ENCODE results near the gene PSMD3. TPM values are rescaled to one million over a fixed set of nuclear protein-coding genes. Genes with fewer than 3 reads are reported as not detected.
A peak's percentile ranks its signal among the peaks of the same experiment; 100 is the strongest.

PSMD3 gene
- total RNA-seq, 1 donor from 2014 or later = 86.9 TPM

DNA sequence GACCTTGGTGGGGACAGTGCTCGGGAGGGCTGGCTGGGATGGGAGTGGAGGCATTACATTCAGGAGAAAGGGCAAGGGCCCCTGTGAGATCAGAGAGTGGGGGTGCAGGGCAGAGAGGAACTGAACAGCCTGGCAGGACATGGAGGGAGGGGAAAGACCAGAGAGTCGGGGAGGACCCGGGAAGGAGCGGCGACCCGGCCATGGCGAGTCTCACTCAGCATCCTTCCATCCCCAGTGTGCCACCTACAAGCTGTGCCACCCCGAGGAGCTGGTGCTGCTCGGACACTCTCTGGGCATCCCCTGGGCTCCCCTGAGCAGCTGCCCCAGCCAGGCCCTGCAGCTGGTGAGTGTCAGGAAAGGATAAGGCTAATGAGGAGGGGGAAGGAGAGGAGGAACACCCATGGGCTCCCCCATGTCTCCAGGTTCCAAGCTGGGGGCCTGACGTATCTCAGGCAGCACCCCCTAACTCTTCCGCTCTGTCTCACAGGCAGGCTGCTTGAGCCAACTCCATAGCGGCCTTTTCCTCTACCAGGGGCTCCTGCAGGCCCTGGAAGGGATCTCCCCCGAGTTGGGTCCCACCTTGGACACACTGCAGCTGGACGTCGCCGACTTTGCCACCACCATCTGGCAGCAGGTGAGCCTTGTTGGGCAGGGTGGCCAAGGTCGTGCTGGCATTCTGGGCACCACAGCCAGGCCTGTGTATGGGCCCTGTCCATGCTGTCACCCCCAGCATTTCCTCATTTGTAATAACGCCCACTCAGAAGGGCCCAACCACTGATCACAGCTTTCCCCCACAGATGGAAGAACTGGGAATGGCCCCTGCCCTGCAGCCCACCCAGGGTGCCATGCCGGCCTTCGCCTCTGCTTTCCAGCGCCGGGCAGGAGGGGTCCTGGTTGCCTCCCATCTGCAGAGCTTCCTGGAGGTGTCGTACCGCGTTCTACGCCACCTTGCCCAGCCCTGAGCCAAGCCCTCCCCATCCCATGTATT lies 35.7 kb downstream of the PSMD3 start:
- intact Hi-C loops (cut with DNase I) = no loop called here
- no peak for DNase-seq (ENCODE audit: missing footprints)
- ATAC-seq = no peak

DNA sequence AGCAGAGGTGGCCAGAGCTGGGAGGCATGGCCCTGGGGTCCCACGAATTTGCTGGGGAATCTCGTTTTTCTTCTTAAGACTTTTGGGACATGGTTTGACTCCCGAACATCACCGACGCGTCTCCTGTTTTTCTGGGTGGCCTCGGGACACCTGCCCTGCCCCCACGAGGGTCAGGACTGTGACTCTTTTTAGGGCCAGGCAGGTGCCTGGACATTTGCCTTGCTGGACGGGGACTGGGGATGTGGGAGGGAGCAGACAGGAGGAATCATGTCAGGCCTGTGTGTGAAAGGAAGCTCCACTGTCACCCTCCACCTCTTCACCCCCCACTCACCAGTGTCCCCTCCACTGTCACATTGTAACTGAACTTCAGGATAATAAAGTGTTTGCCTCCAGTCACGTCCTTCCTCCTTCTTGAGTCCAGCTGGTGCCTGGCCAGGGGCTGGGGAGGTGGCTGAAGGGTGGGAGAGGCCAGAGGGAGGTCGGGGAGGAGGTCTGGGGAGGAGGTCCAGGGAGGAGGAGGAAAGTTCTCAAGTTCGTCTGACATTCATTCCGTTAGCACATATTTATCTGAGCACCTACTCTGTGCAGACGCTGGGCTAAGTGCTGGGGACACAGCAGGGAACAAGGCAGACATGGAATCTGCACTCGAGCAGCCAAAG lies 36.9 kb downstream of the PSMD3 start:
- DNase-seq (ENCODE audit: missing footprints) = peak; percentile 80
- no peak for ATAC-seq
- intact Hi-C loops (cut with DNase I) = no loop called here

DNA sequence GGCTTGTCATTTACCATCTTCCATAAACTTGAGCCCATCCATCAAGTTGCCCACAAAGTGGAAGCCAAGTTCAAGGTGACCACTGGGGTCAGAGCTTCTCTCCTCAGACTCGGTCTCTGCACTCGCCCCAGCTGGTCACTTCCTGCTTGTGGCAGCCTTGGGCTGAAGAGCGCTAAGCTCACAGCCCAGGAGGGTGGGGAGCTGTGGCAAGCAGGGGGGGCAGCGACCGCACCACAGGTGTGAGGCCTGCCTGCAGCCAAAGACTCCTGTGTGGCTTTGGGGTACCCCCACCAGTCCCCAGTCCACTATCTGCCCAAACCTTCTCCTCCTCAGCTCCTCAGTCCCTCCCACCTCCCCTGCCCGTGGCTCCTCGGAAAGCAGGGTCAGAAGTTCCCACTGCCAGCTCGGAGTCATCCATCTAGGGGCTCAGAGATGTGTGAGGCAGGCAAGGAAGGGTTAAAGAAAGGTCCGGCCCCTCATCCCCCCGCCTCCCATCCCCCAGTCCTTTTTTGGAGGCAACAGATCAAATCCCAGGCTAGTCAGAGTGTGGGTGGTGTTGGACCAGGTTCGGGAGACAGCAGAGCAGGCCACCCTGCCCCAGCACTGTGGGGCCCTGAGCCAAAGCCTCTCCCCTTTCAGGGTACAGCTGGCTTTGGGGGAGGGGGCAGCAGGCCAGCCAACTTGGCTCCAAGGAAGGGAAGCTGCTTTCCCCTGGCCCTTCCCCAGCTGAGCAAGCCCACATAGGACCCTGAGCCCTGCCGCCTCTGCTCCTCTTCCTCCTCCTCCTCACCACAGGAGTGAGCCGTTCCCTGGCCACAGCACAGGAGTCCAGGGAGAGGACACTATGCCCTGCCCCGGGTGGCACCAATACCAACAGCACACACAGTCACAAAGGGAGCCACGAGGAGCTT lies 37.9 kb downstream of the PSMD3 start:
- DNase-seq (ENCODE audit: missing footprints) = peak; percentile 43
- ATAC-seq = peak; percentile 37
- intact Hi-C loops (cut with DNase I) = no loop called here

DNA sequence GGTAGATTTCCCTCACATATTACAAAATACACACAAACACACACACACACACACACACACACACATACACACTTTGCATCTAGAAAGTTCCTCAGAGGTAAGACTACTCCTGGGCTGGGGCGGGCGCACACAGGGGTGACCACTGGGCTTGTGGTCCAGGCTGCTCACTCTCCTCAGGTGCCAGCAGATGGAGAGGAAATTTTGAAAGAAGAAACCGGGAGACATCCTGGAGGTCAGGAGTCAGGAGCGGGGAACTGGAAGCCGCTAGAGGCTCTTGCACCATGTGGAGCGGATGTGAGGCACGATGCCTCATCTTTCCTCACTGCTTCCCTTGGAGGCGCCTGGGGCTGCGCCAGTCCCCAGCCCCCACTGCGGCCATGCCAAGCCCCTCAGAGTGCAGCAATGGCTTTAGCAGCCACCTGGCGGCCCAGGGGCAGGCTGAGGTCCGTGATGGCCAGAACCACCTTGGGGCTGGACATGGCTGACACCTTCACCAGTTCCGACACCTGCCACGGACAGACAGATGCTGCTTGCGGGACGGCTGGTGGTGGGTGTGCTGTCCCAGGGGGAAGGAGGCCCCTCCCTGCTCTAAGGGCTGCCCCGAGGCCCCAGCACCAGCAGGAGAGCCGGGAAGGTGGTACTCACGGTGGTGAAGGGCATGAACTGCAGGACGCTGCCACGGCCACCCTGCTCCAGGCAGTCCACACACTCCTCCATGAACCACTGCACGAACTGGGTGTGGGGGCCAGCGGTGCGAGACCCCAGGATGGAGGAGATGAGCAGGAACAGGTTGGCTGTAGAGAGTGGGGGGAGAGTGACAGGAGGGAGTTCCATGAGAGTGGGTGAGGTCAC lies 38.8 kb downstream of the PSMD3 start:
- peak; percentile 24 for ATAC-seq
- DNase-seq (ENCODE audit: missing footprints) = no peak
- intact Hi-C loops (cut with DNase I) = no loop called here

DNA sequence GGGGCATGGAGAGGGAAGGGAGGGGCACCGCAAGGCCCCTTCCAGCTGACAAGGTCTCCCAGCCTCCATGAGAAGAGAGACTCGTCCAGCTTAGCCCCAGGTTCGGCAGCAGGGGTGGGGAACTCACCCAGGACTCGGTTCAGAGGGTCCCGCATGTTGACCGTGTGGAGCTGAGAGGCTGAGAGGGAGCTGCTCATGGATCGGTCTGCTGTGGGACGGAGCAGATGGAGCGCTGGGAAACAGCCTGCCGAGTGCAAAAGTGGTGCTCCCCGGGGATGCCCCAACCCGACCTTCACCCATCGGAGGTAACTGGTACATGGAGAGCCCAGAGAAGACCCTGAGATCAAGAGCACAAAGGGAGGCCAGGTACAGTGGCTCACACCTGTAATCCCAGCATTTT lies 39.5 kb downstream of the PSMD3 start:
- intact Hi-C loops (cut with DNase I) = no loop called here
- DNase-seq (ENCODE audit: missing footprints) (no peak), ATAC-seq (no peak)

DNA sequence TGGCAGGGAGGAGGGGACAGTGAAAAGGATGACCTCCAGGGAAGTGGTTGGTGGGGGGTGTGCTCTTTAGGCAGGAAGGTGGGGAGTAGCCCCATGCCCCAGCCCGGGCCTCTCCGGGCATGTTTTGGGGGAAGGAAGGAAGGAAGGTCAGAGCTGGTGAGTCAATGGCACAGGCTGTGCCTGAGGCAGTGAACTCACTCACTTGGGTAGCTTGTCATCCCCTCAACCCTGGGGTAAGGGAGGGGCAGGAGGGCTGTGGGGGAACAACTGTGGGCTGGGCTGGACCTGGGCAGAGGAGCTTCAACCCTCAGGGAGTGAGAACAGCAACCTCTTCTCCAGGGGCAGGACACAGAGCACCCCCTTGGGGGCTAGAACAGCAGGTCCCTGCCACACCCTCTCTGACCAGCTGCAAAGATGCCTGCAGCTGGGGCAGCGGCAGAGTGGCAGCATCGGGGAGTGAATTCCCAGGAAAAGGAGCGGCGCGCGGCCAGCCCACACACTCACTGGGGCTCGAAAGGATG lies 40.9 kb downstream of the PSMD3 start:
- ATAC-seq (no peak), DNase-seq (ENCODE audit: missing footprints) (no peak)
- intact Hi-C loops (cut with DNase I) = no loop called here

DNA sequence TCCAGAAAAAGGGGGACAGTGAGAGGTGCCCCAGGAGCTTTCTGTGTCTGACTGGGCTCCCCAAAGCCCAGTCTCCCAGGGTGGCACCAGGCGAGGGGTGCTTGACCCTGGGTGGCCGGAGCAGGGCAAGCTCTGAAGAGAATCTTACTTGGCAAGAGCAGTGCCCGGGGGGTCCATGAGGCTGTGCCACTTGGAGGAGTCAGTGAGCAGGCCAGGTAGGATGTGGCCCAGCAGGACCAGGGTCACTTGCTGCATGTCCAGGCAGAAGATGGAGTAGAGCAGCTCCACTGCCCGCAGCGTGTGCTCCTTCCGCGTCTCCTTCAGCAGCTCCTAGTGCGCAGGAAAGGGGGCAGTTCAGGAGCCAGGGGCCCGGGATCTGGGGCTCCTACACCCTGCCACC lies 41.9 kb downstream of the PSMD3 start:
- no peak for DNase-seq (ENCODE audit: missing footprints)
- intact Hi-C loops (cut with DNase I) = no loop called here

DNA sequence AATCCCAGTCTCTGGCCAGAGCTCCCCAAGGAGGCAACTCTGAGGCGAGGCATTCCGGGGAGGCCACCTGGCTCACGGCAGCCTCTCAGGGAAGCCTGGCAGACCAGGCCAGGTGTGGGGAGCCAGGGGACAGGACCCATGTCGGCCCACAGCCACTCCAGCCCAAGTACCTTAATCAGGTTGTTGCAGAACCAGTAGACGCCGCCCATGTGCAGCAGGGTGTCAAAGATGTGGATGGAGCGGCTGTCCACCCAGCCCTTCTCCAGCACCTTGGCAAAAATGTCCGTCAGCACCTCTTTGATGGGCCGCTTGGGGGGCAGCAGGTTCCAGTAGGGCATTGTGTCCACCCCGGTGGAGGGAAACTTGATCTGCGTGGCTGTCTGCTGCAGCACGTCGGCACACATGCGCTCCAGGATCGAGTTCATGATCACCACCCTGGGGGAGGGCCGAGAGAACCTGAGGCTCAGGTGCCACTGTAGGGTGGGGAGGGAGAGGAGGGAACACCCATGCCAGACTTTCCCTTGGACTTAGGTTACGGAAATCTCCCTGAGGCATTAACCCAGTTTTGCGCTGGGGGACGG lies 42.4 kb downstream of the PSMD3 start:
- DNase-seq (ENCODE audit: missing footprints) = no peak
- ATAC-seq = no peak
- intact Hi-C loops (cut with DNase I) = no loop called here

More for the DNA sequence above, 41.9 kb downstream of the PSMD3 start:
- no peak for ATAC-seq

DNA sequence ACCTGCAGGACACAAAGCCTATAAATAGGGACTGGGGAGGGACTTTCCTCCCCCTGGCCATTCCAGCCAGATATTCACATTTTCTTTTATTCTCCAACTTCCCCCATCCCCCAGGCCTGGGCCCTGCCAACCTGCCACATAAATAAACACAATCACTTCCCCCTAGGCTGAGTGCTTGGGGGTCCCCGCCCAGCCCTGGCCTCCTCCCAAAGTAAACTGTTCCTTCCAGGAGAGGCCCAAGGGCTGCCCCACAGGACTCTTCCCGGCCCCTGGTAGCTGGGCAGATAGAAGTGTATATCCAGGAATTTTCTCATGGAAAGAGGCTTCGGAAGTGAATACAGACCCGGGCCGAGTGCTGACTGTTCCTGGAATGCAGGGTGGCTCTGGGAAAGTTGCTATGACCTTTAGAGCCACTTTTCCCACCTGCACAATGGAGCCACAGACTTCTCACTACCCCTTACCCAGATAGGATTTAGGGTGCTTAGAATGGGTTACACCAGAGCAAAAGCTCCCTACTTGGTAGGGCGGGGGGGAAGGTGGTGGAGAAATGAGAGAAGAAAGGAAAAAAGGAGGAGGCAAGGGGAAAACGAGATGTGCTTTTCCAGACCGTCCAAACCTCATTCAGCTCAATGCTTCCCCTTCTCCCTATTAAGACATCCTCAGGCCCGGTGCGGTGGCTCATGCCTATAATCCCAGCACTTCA lies 43.1 kb downstream of the PSMD3 start:
- DNase-seq (ENCODE audit: missing footprints) (no peak), ATAC-seq (no peak)
- intact Hi-C loops (cut with DNase I) = no loop called here

DNA sequence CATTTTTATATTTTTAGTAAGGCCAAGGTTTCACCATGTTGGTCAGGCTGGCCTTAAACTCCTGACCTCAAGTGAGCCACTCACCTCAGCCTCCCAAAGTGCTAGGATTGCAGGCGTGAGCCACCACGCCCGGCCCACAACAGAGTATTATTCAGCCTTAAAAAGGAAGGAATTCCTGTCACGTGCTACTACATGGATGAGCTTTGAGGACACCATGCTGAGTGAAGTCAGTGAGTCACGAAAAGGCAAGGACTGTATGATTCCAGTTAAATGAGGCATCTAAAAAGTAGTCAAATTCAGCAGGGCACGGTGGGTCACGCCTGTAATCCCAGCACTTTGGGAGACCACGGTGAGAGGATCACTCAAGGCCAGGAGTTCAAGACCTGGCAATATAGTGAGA lies 44.3 kb downstream of the PSMD3 start:
- intact Hi-C loops (cut with DNase I) = no loop called here
- DNase-seq (ENCODE audit: missing footprints) (no peak), ATAC-seq (no peak)

DNA sequence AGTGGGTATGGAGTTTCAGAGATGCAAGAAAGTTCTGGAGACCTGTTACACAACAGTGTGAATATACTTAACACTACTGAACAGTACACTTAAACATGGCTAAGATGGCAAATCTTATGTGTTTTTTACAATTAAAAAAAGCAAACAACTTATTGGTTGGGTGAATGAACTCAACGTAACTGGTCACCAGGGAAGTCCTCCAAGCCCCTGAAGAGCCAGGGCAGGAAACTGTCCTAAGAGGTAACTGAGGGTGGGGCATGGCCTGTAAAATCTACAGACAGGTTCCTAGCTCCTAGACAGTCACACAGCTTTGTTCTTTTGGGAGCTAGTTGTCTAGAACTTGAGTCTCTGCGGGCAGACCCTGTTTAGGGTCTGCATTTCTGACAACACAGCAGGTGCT lies 45.0 kb downstream of the PSMD3 start:
- intact Hi-C loops (cut with DNase I) = no loop called here
- no peak for DNase-seq (ENCODE audit: missing footprints)
- no peak for ATAC-seq

DNA sequence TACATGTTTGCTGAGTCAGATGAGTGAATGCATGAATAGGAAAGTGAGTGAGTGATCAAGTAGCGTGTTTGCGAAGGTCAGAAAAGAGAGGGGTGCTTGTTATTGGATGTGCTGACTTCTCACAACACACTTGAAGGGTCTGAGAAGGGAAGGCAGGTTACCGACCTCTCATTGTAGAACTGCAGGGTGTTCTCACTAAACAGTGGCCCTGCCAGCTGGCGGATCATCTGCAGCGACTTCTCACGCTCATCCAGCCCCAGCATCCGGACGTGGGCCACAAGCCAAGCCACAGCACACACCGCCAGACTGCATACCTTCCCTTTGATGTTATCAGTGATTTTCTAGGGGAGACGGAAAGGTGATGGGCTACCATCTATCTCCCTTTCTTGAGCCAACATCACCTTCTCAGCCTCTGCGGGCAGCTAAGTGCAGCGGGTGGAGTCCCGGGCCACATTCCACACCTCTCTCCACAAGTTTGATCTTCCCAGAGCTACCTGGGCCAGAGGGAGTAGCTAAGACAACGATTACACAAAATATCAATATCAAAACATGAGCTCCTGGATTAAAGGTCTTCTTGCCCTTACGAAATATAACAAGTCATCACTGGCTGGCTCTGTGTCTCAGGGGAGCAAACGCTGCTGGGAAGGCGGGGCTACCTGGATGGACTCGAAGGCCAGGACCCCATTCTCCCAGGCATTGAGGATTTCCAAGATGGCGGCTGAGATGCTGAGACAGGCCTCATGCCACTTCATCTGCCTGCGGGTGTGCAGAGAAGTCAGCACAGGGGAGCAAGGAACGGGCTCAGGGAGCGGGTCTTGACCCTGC lies 45.6 kb downstream of the PSMD3 start:
- DNase-seq (ENCODE audit: missing footprints) = no peak
- ATAC-seq = peak; percentile 2
- intact Hi-C loops (cut with DNase I) = no loop called here

DNA sequence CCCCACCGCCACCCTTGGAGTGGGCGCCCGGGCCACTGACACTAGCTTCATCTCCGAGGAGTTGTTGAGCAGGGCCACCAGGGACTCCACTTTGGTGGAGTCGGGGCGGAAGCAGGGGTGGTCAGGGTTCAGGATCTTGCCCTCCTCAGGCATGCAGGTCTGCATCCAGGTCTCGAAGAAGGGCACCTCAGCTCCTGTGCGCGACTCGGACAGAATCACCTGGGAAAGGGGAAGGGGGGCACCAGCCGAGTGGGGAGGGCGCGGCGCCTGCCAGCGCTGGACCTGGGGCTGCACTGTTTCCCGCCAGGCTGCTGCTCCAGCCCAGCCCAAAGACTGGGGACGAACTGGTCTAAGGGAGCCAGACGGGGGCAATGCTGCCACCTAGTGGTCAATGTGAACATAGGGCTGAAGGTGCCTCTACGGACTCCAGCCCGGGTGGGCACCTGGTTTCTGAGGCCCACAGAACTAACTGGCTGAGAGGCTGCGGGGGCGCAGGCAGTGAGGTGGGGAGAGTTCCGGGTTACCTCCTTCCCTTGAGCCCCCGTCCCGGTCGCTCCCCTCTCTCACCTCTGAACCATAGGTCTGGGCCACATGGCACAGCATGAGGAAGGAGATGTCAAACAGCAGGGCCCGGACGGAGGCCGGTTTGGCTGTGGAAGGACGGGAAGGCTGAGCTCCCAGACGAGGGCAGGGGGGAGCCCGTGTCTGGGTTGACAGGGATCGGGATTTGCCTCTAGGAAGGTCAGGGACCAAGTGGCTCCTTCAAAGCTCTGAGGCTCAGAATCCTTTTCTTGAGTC lies 46.4 kb downstream of the PSMD3 start:
- intact Hi-C loops (cut with DNase I) = no loop called here
- ATAC-seq (peak; percentile 91), DNase-seq (ENCODE audit: missing footprints) (peak; percentile 88)

DNA sequence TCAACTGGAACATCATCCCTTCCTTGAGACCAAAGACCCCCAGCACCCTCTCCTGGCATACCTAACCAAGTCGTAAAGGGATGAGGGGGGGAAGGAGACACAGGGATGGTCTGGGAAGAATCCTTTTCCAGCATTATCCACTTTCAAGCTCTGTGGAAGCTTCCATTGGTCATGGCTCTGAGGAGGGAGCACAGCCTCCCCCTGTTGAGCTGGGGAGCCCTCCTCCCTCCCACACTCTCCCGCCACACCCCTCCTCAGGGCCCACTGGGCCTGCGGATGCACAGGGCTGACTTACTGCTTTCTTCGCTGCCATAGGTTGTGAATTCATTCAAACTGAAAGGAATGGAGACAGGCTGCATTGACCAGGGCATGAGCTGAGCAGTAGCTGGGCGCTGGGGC lies 47.0 kb downstream of the PSMD3 start:
- DNase-seq (ENCODE audit: missing footprints) (no peak), ATAC-seq (no peak)
- intact Hi-C loops (cut with DNase I) = no loop called here

DNA sequence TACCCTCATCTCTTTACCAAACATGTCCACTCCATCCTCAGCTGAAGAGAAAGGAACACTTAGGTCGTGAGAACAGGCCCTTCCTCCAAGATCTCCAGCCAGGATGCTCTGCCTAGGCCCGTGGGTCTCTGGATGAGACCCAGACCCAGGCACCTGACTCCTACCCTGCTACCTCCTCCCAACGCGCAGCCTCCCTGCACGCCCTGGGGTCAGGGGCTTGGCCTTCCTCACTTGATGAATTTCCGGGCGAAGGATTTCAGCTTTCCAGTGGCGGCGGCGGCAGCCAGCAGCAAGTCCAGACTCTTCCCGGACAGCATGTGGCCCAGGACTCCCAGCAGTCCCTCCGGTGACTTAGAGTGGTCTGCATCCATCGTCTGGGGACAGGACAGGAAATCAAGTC lies 48.0 kb downstream of the PSMD3 start:
- no peak for ATAC-seq
- DNase-seq (ENCODE audit: missing footprints) = no peak
- intact Hi-C loops (cut with DNase I) = no loop called here

DNA sequence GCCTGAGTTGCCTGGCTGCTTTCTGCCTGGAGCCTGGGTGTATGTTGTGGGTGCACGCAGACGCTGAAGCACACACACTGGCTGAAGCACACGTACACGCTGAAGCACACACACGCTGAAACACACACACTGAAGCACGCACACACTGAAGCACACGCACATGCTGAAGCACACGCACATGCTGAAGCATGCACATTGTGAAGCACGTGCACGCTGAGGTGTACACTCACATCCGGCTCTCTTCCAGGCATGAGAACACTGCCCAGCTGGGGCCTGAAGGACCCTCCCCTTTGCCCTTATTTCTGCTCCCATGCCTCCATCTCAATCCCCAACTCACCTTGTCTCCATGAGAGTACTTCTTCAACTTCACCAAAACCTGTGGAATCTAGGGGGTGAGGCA lies 51.1 kb downstream of the PSMD3 start:
- no peak for ATAC-seq
- no peak for DNase-seq (ENCODE audit: missing footprints)
- intact Hi-C loops (cut with DNase I) = no loop called here
